Stimulated activated naive B cell treated with anti-CD40 and anti-IgM and Interleukin-4, amounts not matched to agents 10 μg/mL and 1 μg/mL and 100 μg/mL, for 72 hours (primary cell): ENCODE results near the gene KLRC4.
"Not testable (repeated sequence)": the region's sequence is repeated elsewhere in the genome, so short reads cannot be mapped to it uniquely, and the experiment has no call there.

Experiments used
- ATAC-seq, 2 donors: fragments of 150-1000 bp; cut with Tn5 transposase; replicated peaks; 2 replicates each; pipeline ENCODE4 v1.10.0; 2021; ENCODE audit warnings: moderate library complexity in 1 of 2
- DNase-seq: peaks from one replicate; pipeline ENCODE4 v3.0.0; 2021
- H3K27ac Mint-ChIP-seq: one replicate; pipeline ENCODE4 v1.8.0; 2022; ENCODE audit warnings: mild to moderate bottlenecking, mixed read lengths
- H3K27me3 Mint-ChIP-seq, 2 donors: one replicate each; pipeline ENCODE4 v1.8.0; 2022; ENCODE audit warnings: mixed read lengths in 2 of 2
- H3K36me3 Mint-ChIP-seq, 2 donors: one replicate each; pipeline ENCODE4 v1.8.0; 2022; ENCODE audit warnings: mixed read lengths in 2 of 2, mild to moderate bottlenecking in 1 of 2
- H3K4me1 Mint-ChIP-seq, 2 donors: one replicate each; pipeline ENCODE4 v1.8.0; 2022; ENCODE audit warnings: mixed read lengths in 2 of 2, mild to moderate bottlenecking in 1 of 2
- H3K4me3 Mint-ChIP-seq, 2 donors: one replicate each; pipeline ENCODE4 v1.8.0; 2022; ENCODE audit warnings: mild to moderate bottlenecking in 2 of 2, mixed read lengths in 2 of 2, moderate library complexity in 1 of 2
- H3K9me3 Mint-ChIP-seq, 2 donors: one replicate each; pipeline ENCODE4 v1.8.0; 2022; ENCODE audit warnings: mixed read lengths in 2 of 2, mild to moderate bottlenecking in 1 of 2

KLRC4 gene

GRCh38 chr12:10368206-10369171 lies 41.1 kb downstream of the KLRC4 start:
- Mint-ChIP-seq H3K27ac (no peak overlapping the region), H3K27me3 (no peaks in the 10 kb centered on the region), H3K36me3 (peaks cover 3 to 6% of the 10 kb centered on the region in 2 donors), H3K9me3 (peaks cover 0 to 4% of the 10 kb centered on the region in 2 donors), H3K4me3 (no peak overlapping the region), H3K4me1 (peaks cover 10 to 36% of the 10 kb centered on the region in 2 donors)
- DNase-seq, result no peak
- no peak for ATAC-seq

DNA sequence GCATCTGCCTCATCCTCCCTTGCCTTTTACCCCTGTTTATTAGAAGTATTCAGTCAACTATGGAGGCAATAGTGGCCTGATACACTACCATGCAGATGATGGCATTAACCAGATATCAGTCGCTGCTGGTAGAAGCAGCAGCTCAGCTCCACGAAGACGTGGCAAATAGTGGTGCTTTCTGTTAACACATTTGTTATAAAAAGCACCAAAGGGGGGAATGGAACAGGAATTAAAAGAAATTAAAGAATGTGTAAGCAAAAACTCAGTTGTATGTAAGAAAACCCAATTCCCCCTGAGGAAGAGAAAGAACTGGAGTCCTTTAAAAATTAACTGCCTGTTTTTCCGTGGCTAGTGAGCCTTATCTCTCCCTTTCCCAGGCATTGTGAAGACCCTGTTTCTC lies 41.8 kb downstream of the KLRC4 start:
- ATAC-seq, H3K4me3 Mint-ChIP-seq, DNase-seq, H3K9me3 Mint-ChIP-seq, H3K27ac Mint-ChIP-seq, H3K36me3 Mint-ChIP-seq, H3K27me3 Mint-ChIP-seq: not testable (repeated sequence)
- H3K4me1 Mint-ChIP-seq, result peaks cover 11 to 31% of the 10 kb centered on the region in 2 donors

DNA sequence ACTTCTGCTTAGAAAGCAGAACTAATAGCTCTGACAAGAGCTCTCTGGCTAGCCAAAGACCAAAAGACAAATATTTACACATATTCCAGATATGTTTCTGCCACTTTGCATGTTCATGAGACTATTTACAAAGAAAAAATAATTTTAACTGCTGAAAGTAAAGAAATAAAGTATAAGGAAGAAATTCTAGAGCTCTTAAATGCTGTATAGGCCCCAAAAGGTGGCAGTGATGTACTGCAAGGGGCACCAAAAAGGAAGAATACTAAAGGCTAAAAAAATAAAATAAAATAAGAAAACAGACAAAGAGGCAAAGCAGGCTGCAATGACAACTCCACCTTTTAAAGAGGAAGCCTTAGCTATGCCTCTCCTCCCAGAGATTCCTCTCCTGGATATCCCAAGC lies 42.7 kb downstream of the KLRC4 start:
- H3K27me3 Mint-ChIP-seq, result no peaks in the 10 kb centered on the region
- H3K4me1 Mint-ChIP-seq, result peaks cover 11 to 23% of the 10 kb centered on the region in 2 donors
- peaks cover 0 to 4% of the 10 kb centered on the region in 2 donors for H3K9me3 Mint-ChIP-seq
- ATAC-seq (no peak), DNase-seq (no peak)
- no peak overlapping the region for H3K27ac Mint-ChIP-seq
- peaks cover 3 to 6% of the 10 kb centered on the region in 2 donors for H3K36me3 Mint-ChIP-seq
- no peak overlapping the region for H3K4me3 Mint-ChIP-seq

DNA sequence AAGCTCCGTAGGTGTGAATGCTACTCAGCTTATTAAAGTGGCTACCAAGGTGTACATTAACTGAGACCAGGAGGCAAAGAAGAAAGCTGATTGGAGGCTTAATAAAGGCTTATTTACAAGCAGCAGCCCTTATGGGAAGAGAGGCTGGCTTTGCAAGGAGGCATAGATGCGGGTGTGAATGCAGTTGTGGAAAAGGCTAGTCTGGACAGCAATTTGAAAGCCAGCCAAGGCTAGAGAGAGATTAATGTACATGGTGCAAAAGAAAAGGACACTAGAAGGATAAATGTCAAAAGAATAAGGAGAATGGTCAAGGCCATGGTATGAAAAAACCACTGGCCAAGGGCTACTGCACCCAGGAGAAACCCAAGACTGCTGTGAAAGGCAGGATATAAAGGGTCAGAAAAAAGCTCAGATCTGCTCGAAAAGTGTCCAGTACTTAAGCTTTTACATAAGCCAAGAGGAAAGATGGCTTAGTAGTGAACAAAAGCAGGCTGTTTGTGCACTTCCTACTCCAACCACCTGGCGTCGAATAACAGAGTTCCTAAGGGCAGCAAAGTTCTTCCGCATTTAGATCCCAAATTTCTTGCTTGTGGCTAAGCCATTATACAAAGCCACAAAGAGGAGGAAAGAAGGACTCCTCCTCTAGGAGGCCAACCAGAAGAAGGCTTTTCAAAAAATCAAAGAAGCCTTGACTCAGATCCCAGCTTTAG lies 43.7 kb downstream of the KLRC4 start:
- DNase-seq (no peak), ATAC-seq (no peak)
- Mint-ChIP-seq H3K4me1 (peaks cover 15 to 26% of the 10 kb centered on the region in 2 donors), H3K27me3 (no peaks in the 10 kb centered on the region), H3K36me3 (peaks cover 3 to 6% of the 10 kb centered on the region in 2 donors), H3K4me3 (no peak overlapping the region), H3K27ac (no peak overlapping the region), H3K9me3 (peaks cover 3 to 4% of the 10 kb centered on the region in 2 donors)

GRCh38 chr12:10364815-10365622 lies 44.5 kb downstream of the KLRC4 start:
- Mint-ChIP-seq H3K9me3 (peaks cover 4% of the 10 kb centered on the region in 2 donors), H3K4me1 (peaks cover 16 to 24% of the 10 kb centered on the region in 2 donors), H3K27me3 (no peaks in the 10 kb centered on the region), H3K27ac (no peak overlapping the region), H3K4me3 (no peak overlapping the region), H3K36me3 (peaks cover 3 to 6% of the 10 kb centered on the region in 2 donors)
- peak; percentile 38 for DNase-seq
- ATAC-seq, result peak; percentile 70 to 76

DNA sequence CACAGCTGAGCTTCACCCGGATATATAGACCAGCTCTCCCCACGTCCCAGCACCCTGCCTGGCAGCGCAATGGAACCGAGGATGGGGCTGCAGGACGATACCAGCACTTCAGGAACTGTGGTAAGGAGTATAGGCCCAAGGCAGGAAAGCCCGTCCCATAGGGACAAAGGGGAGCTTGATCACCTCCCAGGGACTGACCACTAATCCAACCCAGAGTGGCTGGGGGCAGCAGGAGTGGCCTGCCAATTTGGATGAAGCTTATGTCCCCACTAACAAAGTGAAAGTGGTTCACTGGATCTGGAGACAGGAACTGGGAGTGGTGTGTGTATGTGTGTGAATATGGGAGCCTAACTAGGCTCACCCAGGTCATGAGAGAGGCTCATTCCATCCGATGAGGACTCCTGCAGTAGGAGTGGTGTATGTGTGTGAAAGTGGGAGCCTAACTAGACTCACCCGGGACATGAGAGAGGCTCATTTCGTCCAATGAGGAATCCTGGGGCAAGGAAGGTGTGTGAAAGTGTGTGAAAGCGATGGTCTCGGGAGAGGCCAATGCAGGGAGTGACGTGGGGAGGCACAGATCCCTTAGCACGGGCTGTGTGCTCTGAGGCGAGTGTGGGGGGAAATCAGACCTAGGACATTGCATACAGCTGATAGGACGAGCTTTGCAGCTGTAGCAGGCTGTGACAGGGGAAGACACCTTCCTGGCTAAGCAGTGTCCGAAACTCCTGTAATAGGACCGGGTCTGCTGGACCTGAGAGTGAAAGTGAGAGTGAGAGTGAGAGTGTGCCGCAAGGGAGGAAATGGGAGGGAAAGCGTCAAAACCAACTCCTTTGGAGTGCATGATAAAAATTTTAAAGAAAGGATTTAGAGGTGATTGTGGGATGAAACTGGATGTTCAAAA lies 45.4 kb downstream of the KLRC4 start:
- peak; percentile 35 for DNase-seq
- peaks cover 4% of the 10 kb centered on the region in 2 donors for H3K9me3 Mint-ChIP-seq
- H3K4me1 Mint-ChIP-seq, result peaks cover 16 to 22% of the 10 kb centered on the region in 2 donors
- no peak overlapping the region for H3K27ac Mint-ChIP-seq
- no peaks in the 10 kb centered on the region for H3K27me3 Mint-ChIP-seq
- ATAC-seq, result peak; percentile 83 to 85
- H3K4me3 Mint-ChIP-seq, result no peak overlapping the region
- H3K36me3 Mint-ChIP-seq, result peaks cover 3 to 6% of the 10 kb centered on the region in 2 donors

DNA sequence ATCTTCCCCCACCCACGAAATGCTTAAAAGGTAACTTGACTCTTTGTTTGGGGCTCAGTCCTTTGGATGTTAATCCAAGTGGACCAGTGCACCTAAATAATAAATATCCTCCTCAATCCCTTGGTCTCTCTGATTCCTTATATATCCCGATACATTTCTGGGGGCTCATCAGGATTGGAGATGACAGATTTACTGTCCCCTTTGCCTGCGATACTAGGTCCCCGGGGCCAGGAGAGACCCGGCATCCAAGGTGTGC lies 46.0 kb downstream of the KLRC4 start:
- no peak overlapping the region for H3K4me3 Mint-ChIP-seq
- H3K36me3 Mint-ChIP-seq, result peaks cover 3 to 4% of the 10 kb centered on the region in 2 donors
- ATAC-seq, result no peak
- H3K27me3 Mint-ChIP-seq, result no peaks in the 10 kb centered on the region
- no peak for DNase-seq
- H3K27ac Mint-ChIP-seq, result no peak overlapping the region
- peaks cover 16 to 19% of the 10 kb centered on the region in 2 donors for H3K4me1 Mint-ChIP-seq
- peaks cover 4% of the 10 kb centered on the region in 2 donors for H3K9me3 Mint-ChIP-seq

GRCh38 chr12:10362828-10363657 lies 46.5 kb downstream of the KLRC4 start:
- ATAC-seq (no peak), DNase-seq (no peak)
- Mint-ChIP-seq H3K27ac (no peak overlapping the region), H3K27me3 (no peaks in the 10 kb centered on the region), H3K4me3 (peak overlapping the region in 1 of 2 donors; percentile 15), H3K4me1 (peaks cover 13 to 16% of the 10 kb centered on the region in 2 donors), H3K36me3 (peaks cover under 1 to 2% of the 10 kb centered on the region in 2 donors), H3K9me3 (peaks cover 2 to 4% of the 10 kb centered on the region in 2 donors)

DNA sequence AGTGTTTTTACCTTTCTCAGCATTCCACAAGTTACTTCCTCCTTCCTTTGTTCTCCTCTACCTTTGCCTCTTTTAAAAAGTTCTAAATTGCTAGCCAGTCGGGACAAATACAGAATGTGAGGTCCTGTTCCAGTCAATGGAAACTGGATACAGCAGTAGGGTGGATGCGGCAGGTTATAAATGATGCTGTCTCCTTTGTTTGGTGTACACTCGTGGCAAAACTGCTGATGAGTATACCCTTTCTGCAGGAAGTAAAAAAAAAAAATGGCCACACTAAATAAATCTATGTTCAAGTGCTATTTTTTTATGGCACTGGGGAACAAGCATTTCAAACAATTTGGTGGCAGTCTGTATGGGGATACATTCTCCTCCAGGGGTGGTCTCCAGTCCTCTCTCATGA lies 47.2 kb downstream of the KLRC4 start:
- ATAC-seq (no peak), DNase-seq (no peak)
- Mint-ChIP-seq H3K27me3 (peaks cover 0 to 4% of the 10 kb centered on the region in 2 donors), H3K4me1 (peaks cover 12 to 16% of the 10 kb centered on the region in 2 donors), H3K36me3 (no peaks in the 10 kb centered on the region), H3K4me3 (peak overlapping the region in 1 of 2 donors; percentile 15), H3K27ac (no peak overlapping the region), H3K9me3 (peaks cover 0 to 4% of the 10 kb centered on the region in 2 donors)

DNA sequence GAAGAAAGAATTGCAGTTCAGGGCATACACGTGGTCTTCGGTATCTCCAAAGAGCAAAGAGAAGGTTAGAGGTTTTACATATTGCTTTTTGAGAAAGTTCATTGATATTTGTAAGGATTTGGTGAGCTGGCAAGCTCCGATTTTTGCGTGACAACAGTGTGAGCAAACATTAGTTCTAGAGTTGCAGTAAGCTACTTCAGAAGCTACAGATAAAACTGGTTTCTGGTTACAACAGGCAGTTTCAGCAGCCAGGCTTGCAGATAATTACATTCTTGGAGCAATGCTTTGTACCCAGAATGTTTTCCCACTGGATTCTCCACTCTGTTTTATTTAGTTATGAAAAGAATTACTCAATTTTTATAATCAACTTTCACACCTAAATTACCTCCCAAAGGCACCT lies 47.9 kb downstream of the KLRC4 start:
- H3K9me3 Mint-ChIP-seq, result peaks cover 0 to 4% of the 10 kb centered on the region in 2 donors
- ATAC-seq (no peak), DNase-seq (no peak)
- peaks cover 0 to 4% of the 10 kb centered on the region in 2 donors for H3K27me3 Mint-ChIP-seq
- H3K27ac Mint-ChIP-seq, result no peak overlapping the region
- H3K4me3 Mint-ChIP-seq, result no peak overlapping the region
- H3K4me1 Mint-ChIP-seq, result peaks cover 12 to 16% of the 10 kb centered on the region in 2 donors
- no peaks in the 10 kb centered on the region for H3K36me3 Mint-ChIP-seq

GRCh38 chr12:10361084-10361483 lies 48.5 kb downstream of the KLRC4 start:
- peaks cover 0 to 4% of the 10 kb centered on the region in 2 donors for H3K9me3 Mint-ChIP-seq
- H3K27me3 Mint-ChIP-seq, result peaks cover 0 to 4% of the 10 kb centered on the region in 2 donors
- DNase-seq (no peak), ATAC-seq (no peak)
- no peak overlapping the region for H3K27ac Mint-ChIP-seq
- peaks cover 12 to 16% of the 10 kb centered on the region in 2 donors for H3K4me1 Mint-ChIP-seq
- H3K4me3 Mint-ChIP-seq, result no peak overlapping the region
- no peaks in the 10 kb centered on the region for H3K36me3 Mint-ChIP-seq

DNA sequence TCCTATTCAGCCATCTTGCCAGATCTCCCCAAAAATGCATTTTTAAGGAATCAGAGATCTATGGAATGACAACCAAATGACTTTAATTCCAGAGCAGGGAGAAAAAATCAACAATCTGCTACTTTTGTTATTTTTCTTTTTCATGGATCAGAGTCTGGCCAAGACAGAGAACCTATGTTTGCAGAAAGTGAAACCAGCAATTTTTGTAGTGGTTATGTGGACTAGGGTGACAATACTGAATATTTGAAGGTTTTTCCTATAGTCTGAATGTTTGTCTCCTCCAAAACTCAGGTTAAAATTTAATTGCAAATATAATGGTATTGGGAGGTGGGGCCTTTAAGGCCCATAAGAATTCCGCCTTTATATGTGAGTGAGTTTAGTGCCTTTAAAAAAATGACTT lies 50.6 kb downstream of the KLRC4 start:
- peaks cover 0 to 4% of the 10 kb centered on the region in 2 donors for H3K9me3 Mint-ChIP-seq
- H3K36me3 Mint-ChIP-seq, result no peaks in the 10 kb centered on the region
- DNase-seq (no peak), ATAC-seq (no peak)
- peaks cover 0 to 4% of the 10 kb centered on the region in 2 donors for H3K27me3 Mint-ChIP-seq
- H3K27ac Mint-ChIP-seq, result no peak overlapping the region
- H3K4me3 Mint-ChIP-seq, result no peak overlapping the region
- H3K4me1 Mint-ChIP-seq, result peaks cover 12 to 16% of the 10 kb centered on the region in 2 donors
